WTC11 (cell line): ENCODE results near the gene PLCG2. TPM values are rescaled to one million over a fixed set of nuclear protein-coding genes. Genes with fewer than 3 reads are reported as not detected.
A peak's percentile ranks its signal among the peaks of the same experiment; 100 is the strongest.

Experiments used
- ATAC-seq: fragments of 200-7000 bp; cut with Tn5 transposase; 2 replicates; pipeline ENCODE4 v1.10.0; 2021; ENCODE audit warnings: mild to moderate bottlenecking, moderate library complexity
- CTCF ChIA-PET: fragments of 300-600 bp; sonication (Branson Sonifier 250); formaldehyde crosslinking; loops from one replicate; lab custom pipeline; 2021; ENCODE audit warnings: antibody characterized with exemption; lab: Charles Lee
- POLR2A ChIA-PET: fragments of 350-600 bp; sonication (Branson Sonifier 250); formaldehyde crosslinking; loops from one replicate; lab custom pipeline; 2021; ENCODE audit warnings: antibody characterized with exemption; lab: Charles Lee
- DNase-seq: peaks from one replicate; pipeline ENCODE4 v3.0.0; 2021; ENCODE audit warnings: low spot score
- H3K27ac Mint-ChIP-seq: 2 replicates; pipeline ENCODE4 v1.8.0; 2021; ENCODE audit warnings: mixed read lengths
- H3K27me3 Mint-ChIP-seq: 2 replicates; pipeline ENCODE4 v1.8.0; 2021; ENCODE audit warnings: low read depth, mild to moderate bottlenecking, moderate library complexity, mixed read lengths
- H3K36me3 Mint-ChIP-seq: 2 replicates; pipeline ENCODE4 v1.8.0; 2021; ENCODE audit warnings: mixed read lengths
- H3K4me1 Mint-ChIP-seq: 2 replicates; pipeline ENCODE4 v1.8.0; 2022; ENCODE audit warnings: mixed read lengths
- H3K4me3 Mint-ChIP-seq: 2 replicates; pipeline ENCODE4 v1.8.0; 2021; ENCODE audit warnings: mild to moderate bottlenecking, moderate library complexity, mixed read lengths
- H3K9me3 Mint-ChIP-seq: 2 replicates; pipeline ENCODE4 v1.8.0; 2021; ENCODE audit warnings: mixed read lengths
- AFF4 ChIP-seq: sonication (generic); formaldehyde crosslinking; IDR thresholded peaks from 2 replicates; pipeline ENCODE4 v1.8.1; 2023; ENCODE audit warnings: mild to moderate bottlenecking, missing genetic modification reagents, borderline replicate concordance
- ARID4B ChIP-seq: sonication (generic); formaldehyde crosslinking; IDR thresholded peaks from 2 replicates; pipeline ENCODE4 v1.8.0; 2023; ENCODE audit warnings: missing genetic modification reagents, mild to moderate bottlenecking, borderline replicate concordance
- GTF2I ChIP-seq: fragments of 250-450 bp; sonication (Bioruptor Pico); conservative IDR thresholded peaks from 2 replicates; pipeline ENCODE4 v1.4.0; 2021; ENCODE audit warnings: mild to moderate bottlenecking
- IRF2 ChIP-seq: sonication (generic); formaldehyde crosslinking; IDR thresholded peaks from 2 replicates; pipeline ENCODE4 v1.8.0; 2022; ENCODE audit warnings: low read depth, missing genetic modification reagents, borderline replicate concordance
- NR1H2 ChIP-seq: sonication (generic); formaldehyde crosslinking; IDR thresholded peaks from 2 replicates; pipeline ENCODE4 v1.9.0; 2021; ENCODE audit warnings: mild to moderate bottlenecking, moderate library complexity, missing genetic modification reagents
- SMAD4 ChIP-seq: sonication (generic); formaldehyde crosslinking; IDR thresholded peaks from 2 replicates; pipeline ENCODE4 v1.8.0; 2022; ENCODE audit warnings: mild to moderate bottlenecking, missing genetic modification reagents
- SOX15 ChIP-seq: fragments of 250-450 bp; sonication (Bioruptor Pico); IDR thresholded peaks from 2 replicates; pipeline ENCODE4 v1.9.0; 2021; ENCODE audit warnings: mild to moderate bottlenecking
- ZNF121 ChIP-seq: sonication (generic); formaldehyde crosslinking; IDR thresholded peaks from 2 replicates; pipeline ENCODE4 v1.8.0; 2023; ENCODE audit warnings: missing genetic modification reagents
- ZNF232 ChIP-seq: sonication (generic); formaldehyde crosslinking; IDR thresholded peaks from 2 replicates; pipeline ENCODE4 v1.8.0; 2022; ENCODE audit warnings: mild to moderate bottlenecking, missing genetic modification reagents
- total RNA-seq: library from RNA; stranded (reverse); gene quantifications from 3 replicates; pipeline ENCODE4 v1.2.3, GENCODE V29; 2021
- TF ChIP-seq, protein P1 (sequence below): fragments of 250-450 bp; sonication (Bioruptor Pico); conservative IDR thresholded peaks from 2 replicates; pipeline ENCODE4 v1.9.0; 2021; ENCODE audit warnings: mild to moderate bottlenecking
- TF ChIP-seq, protein P2 (sequence below): sonication (generic); formaldehyde crosslinking; IDR thresholded peaks from 2 replicates; pipeline ENCODE4 v1.8.1; 2022; ENCODE audit warnings: low read depth, missing genetic modification reagents, borderline replicate concordance

Gene PLCG2
- total RNA-seq, 1 experiment from 2014 or later: 7.0 TPM

GRCh38 chr16:81815429-81815766, 36.3 kb downstream of the PLCG2 start:
- Mint-ChIP-seq H3K36me3 (no peaks in the 10 kb centered on the region), H3K9me3 (peaks cover 12% of the 10 kb centered on the region), H3K27me3 (no peaks in the 10 kb centered on the region), H3K27ac (no peak overlapping the region), H3K4me1 (peaks cover 20% of the 10 kb centered on the region), H3K4me3 (no peak overlapping the region)
- ATAC-seq (peak; percentile 82), DNase-seq (no peak)
- CTCF ChIA-PET: interaction anchor here (1.1 kb wide), 1 partner anchor 65 kb away, joined by 3 read pairs; no protein-coding TSS in a partner anchor
- POLR2A ChIA-PET: no interaction called here
- TF ChIP-seq IRF2 (CRISPR knock-in tag) (no peak), SMAD4 (CRISPR knock-in tag) (no peak), ZNF232 (no peak), ZNF121 (CRISPR knock-in tag) (0 out of 2 replicates have a peak, but pooled peaks have one; percentile 12)

DNA sequence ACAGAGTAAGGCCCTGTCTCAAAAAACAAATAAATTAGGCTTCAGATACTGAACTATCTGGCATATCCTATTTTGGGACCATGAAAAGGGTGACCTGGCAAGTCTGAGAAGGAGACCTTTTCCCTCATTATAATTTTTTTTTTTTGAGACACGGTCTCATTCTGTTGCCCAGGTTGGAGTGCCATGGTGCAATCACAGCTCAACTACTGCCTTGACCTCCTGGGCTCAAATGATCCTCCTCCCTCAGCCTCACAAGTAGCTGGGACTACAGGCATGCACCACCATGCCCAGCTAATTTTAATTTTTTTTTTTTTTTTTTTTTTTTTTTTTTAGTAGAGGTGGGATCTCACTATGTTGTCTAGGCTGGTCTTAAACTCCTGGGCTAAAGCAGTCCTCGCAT, 37.3 kb downstream of the PLCG2 start:
- Mint-ChIP-seq H3K9me3 (peaks cover 12% of the 10 kb centered on the region), H3K4me3 (no peak overlapping the region), H3K27me3 (no peaks in the 10 kb centered on the region), H3K4me1 (peaks cover 25% of the 10 kb centered on the region), H3K27ac (no peak overlapping the region), H3K36me3 (no peaks in the 10 kb centered on the region)
- DNase-seq (no peak), ATAC-seq (no peak)
- no peak for TF ChIP-seq NR1H2 (CRISPR knock-in tag)
- TF ChIP-seq GTF2I (CRISPR knock-in tag): no peak
- no peak for TF ChIP-seq IRF2 (CRISPR knock-in tag)
- no peak for TF ChIP-seq SOX15 (CRISPR knock-in tag)
- TF ChIP-seq, protein P1, sequence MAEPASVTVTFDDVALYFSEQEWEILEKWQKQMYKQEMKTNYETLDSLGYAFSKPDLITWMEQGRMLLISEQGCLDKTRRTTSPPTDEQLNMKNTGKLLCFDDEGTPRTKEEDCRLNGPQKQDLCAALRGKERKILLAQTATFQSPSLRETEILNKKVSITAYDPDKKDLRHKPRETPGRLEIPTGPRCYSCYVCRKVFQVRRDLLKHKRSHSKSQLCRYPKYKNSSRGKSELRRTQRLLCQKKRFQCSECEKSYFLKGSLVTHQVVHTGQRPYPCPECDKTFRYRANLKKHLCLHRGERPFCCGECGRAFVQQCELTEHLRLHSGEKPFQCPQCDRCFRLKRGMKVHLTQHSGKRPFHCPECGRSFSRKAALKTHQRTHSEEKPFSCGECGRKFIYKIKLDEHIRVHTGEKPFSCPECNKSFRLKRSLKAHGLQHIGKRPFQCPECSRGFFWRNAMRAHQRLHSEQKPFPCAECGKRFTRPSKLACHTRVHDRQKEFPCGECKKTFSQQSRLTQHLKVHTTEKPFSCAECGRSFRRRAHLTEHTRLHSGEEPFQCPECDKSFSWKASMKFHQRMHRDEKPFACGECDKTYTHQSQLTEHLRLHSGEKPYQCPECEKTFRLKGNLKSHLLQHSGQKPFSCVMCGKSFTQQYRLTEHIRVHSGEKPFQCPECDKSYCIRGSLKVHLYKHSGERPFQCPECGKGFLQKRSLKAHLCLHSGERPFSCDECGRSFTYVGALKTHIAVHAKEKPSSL (CRISPR knock-in tag): no peak
- TF ChIP-seq ARID4B (CRISPR knock-in tag): no peak
- no peak for TF ChIP-seq AFF4
- TF ChIP-seq, protein P2, sequence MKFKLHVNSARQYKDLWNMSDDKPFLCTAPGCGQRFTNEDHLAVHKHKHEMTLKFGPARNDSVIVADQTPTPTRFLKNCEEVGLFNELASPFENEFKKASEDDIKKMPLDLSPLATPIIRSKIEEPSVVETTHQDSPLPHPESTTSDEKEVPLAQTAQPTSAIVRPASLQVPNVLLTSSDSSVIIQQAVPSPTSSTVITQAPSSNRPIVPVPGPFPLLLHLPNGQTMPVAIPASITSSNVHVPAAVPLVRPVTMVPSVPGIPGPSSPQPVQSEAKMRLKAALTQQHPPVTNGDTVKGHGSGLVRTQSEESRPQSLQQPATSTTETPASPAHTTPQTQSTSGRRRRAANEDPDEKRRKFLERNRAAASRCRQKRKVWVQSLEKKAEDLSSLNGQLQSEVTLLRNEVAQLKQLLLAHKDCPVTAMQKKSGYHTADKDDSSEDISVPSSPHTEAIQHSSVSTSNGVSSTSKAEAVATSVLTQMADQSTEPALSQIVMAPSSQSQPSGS (CRISPR knock-in tag): no peak
- ChIA-PET CTCF (interaction anchor here (1.1 to 1.2 kb wide), 2 partner anchors 26 to 64 kb away, joined by 3 read pairs; no protein-coding TSS in a partner anchor), POLR2A (no interaction called here)
